Measurements from ENCODE around the gene SPATS2.
A peak's percentile ranks its signal among the peaks of the same experiment; 100 is the strongest.
"Not testable (repeated sequence)": the region's sequence is repeated elsewhere in the genome, so short reads cannot be mapped to it uniquely, and the experiment has no call there.

SPATS2 gene

DNA sequence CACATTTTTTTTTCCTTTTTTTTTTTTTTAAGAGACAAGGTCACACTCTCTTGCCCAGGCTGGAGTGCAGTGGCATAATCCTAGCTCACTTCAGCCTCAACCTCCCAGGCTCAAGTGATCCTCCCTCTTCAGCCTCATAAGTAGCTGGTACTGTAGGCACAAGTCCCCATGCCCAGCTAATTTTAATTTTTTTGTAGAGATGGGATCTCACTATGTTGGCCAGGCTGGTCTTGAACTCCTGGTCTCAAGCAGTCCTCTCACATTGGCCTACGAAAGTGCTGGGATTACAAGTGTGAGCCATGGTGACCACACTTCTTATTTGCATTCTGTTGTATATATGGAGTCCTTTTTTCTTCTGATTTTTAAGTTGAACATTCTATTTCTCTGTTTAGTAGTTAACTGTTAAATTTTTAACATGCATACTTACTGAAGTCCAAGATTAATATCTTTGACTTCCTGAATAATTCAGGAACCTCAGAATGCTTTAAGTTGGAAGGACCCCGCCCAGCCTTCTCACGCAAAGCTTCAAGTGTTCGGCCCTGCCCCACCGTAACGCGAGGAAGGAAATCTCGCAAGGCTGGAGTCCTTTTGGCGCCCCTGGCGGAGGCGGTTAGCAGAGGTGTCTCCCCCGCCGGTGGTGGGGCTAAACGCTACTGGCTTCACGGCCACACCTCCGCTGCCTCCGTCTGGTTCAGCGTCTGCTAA is 21.6 kb downstream of the SPATS2 start:
- DNase-seq: no peak
- intact Hi-C loops (cut with DNase I): no loop called here

DNA sequence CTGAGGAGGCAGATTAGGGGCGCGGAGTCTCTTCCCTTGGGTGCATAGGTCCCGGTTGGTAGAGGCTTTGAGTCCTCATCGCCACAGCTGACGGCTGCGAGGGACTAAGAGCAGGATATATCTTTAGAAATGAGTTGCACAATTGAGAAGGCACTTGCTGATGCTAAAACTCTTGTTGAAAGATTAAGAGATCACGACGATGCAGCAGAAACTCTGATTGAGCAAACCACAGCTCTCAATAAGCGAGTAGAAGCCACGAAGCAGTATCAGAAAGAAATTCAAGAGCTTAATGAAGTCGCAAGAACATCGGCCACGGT is 22.1 kb downstream of the SPATS2 start:
- no peak for DNase-seq
- intact Hi-C loops (cut with DNase I): no loop called here

DNA sequence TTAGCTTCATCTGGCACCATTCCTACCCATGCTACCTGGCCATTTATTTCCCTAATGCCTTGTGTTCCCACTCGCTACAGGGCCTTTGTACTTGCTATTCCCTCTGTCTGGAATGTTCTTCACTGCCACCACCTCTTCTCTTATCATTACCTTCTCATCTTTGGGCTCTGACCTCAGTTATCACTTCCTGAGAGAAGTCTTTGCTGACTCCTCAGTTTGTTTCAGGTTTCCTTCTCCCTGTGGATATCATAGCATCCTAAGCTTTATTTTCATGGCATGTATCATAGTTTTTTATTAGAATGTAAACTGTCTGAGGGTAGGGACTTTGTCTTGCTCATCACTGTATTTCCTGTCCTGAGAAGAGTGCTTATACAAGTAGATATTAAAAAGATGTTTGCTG is 29.7 kb downstream of the SPATS2 start:
- intact Hi-C loops (cut with DNase I): no loop called here
- no peak for DNase-seq

DNA sequence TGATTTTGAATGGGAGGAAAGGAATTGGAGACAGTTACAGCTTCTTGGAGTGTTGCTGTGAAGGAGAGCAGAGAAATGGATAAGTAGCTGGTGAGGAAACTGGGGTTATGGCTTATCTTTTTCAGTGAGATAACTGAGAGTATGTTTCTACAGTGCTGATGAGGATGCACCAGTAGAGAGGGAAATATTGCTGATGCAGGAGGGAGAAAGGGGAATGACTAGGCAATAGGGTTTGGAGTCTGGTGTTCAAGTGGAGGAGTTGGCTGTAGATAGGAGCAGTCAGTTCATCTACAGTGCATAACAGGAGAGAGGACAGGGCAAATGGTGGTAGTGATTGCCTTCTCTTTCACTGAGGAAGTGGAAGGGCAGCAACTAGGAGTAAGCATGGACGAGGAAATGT is 33.0 kb downstream of the SPATS2 start:
- intact Hi-C loops (cut with DNase I): no loop called here
- no peak for DNase-seq

DNA sequence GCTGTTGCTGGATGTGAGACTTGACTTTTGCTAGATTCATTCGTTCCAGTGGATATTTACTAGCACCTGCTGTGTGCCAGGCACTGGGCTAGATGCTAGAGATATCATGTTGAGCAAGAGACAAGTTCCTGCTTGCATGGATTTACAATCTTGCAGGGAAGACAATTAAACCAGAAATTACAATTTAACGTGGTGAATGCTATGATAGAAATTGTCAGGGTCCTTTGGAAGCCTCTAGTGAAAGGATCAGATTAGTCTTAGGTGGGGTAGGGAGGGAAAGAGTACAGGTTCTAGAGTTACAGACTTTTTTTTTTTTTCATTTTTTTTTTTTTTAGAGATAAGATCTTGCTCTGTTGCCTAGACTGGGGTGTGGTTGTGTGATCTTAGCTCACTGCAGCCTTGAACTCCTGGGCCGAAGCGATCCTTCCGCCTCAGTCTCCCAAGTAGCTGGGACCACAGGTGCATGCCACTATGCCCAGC is 36.7 kb downstream of the SPATS2 start:
- intact Hi-C loops (cut with DNase I): no loop called here
- DNase-seq: no peak

DNA sequence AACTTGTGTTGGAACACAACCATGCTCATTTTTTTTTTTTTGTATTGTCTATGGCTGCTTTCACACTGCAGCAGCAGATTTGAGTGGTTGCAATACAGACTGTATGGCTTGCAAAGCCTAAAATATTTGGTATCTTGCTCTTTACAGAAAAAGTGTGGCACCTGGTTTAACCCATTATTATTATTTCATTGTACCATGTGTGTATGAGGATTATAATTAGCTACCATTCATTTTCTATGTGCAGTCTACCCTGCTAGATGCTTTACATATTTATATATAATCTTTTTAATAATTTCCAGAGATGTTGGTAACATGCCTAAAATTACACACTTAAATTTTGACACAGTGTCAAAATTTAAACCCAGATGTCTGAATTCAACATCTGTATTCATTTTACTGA is 37.7 kb downstream of the SPATS2 start:
- no peak for DNase-seq
- intact Hi-C loops (cut with DNase I): no loop called here

DNA sequence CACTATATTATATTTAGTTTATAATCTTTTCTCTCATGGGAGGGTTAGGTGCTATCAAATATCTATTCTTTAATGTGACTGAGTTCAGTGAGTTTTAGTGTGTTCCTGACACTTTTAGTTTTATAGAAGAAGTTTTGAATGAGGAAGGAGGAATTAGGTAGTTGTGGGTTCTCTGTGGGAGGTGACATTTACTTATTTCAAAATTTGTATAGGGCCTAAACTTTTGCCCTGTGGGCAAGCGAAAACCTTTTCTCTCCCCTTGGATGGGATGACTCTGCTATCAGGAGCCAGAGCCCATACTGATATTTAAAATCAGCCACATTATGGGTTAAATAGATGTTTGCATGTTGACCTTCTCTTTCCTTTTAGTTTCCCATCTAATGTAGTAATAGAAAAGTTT is 43.6 kb downstream of the SPATS2 start:
- DNase-seq: no peak

DNA sequence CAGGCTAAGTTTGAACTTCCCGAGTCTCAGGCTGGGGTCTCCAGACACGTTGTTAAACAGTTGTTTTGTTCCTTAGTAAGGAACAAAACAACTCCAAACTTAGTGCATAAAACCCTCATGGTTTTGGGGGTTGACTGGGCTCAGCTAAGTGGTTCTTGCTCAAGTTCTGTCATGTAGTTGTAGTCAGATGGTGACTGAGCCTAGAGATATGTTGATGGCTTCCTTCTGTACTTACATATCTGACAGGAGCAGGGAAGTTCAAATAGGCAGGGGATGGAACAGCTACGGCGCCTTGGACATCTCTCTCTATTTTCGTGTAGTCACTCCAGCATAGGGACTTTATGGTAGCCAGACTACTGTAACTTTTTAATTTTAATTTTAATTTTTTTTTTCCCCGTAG is 45.7 kb downstream of the SPATS2 start:
- intact Hi-C loops (cut with DNase I): no loop called here

More for the DNA sequence above, 43.6 kb downstream of the SPATS2 start:
- intact Hi-C loops (cut with DNase I): no loop called here

DNA sequence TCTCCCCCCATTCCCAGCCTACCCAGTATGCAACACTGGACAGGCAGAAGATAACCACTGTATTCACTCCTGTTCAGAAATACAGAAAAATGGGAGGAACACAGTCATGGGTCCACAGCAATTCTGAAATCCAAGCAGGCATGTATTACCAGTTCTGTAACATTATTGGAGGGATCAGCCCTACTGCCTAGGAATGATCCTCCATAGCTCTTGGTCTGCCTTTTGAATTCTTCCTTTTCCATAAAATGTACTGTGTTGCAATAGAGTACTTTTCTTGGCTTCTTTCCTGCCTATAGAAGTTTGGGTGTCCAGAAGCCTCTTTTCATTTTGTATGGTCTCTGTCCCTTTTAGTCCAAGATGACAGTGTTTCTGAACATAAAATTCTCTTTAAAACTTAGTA is 46.5 kb downstream of the SPATS2 start:
- DNase-seq: no peak
- intact Hi-C loops (cut with DNase I): no loop called here

More for the DNA sequence above, 45.7 kb downstream of the SPATS2 start:
- no peak for DNase-seq

DNA sequence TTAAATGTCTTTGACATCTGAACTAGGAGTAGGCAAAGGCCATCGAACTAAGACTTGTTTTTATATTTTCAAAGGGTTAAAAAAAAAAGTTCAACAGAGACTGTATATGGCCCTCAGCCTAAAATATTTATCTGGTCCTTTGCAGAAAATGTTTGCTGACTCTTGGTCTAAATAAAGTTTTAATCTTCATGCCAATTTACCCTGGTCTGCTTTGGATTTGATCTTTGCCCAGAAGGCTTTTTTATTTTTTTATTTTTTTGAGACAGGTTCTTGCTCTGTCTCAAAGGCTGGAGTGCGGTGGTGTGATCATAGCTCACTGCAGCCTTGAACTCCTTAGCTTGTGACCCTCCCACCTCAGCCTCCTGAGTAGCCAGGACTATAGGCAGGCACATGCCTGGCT is 47.1 kb downstream of the SPATS2 start:
- DNase-seq: no peak
- intact Hi-C loops (cut with DNase I): no loop called here

DNA sequence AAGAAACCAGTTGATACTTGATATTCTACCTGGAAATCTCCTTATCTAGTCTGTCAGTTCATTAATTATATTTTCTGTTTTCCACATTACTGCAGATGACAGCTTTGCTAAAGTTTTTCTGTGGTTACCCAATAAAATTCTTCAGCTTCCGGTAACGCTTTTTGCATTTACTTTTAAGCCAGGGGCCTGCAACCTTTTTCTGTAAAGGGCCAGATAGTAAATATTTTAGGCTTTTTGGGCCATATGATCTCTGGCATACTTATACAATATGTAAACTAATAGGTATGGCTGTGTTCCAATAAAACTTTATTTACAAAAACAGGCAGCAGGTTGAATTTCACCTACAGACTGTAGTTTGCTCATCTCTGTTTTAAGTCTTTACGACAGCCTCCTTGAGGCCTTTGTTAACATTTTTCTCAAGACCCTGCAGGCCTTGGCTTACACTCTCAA is 48.3 kb downstream of the SPATS2 start:
- intact Hi-C loops (cut with DNase I): no loop called here
- DNase-seq: no peak

DNA sequence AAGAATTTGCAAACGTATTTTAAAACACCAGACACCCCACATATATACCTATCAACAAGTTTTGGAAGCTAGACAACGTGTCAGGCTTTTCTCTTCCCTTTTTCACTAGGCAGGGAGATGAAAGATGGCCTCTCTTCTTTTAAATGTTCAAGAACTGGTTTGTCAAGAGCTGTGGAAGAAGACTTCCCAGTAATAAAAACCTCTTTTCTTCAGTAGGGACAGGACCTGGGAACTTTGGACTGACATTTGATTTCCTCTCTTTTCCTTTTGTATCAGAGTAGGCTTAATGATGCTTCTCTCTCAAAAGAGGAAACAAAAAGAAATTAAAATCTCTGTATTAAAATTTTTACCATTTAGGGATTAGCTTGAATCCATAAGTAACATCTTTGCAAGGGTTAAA is 49.6 kb downstream of the SPATS2 start:
- no peak for DNase-seq
- intact Hi-C loops (cut with DNase I): no loop called here

DNA sequence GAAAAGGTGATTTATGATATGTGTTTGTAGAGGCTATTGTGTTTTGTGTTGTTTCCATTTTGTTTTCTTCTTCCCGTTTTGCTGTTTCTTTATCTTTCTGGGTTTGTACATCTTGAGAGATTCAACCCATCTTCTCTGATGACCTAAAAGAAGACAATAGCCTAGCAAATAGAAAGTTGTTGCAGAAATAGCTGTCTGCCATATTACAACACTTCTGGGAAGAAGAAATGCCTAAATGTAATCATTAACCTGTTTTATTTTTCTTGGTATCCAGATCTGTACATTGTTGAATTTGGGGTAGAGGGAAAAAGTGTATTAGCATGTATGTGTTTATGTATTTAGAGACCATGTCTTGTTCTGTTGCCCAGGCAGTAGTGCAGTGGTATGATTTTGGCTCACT is 50.3 kb downstream of the SPATS2 start:
- no peak for DNase-seq
- intact Hi-C loops (cut with DNase I): no loop called here

DNA sequence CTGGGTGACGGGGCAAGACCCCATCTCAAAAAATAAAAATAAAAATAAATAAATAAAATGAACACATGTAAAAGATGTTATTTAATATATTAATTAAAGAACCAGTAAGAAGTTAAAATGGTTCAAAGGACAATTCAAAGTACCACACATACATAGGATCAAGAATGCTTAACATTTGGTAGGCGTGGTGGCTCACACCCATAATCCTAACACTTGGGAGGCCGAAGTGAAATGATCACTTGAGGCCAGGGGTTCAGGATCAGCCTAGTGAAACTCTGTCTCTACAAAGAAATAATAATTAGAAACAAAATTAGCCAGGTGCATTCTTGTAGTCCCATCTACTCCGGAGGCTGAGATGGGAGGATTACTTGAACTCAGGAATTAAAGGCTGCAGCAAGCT is 53.3 kb downstream of the SPATS2 start:
- intact Hi-C loops (cut with DNase I): no loop called here
- DNase-seq: no peak

DNA sequence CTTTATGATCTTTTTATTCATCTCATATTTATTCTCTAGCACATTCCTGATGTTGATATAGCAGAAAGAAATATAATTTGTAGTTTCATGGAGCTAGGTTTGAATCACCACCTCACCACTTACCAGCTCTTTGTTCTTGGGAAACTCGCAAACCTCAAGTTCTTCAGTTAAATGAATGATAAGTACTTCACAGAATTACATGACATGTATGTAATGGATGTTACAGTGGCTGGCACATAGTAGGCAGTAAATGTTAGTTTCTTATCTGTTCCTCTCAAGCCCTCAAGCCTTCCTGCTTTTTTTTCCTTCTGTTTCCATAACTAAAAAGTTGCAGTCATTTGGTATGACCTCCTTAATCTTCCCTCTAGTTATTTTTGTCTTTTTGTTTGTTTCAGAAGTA is 54.9 kb downstream of the SPATS2 start:
- intact Hi-C loops (cut with DNase I): no loop called here
- no peak for DNase-seq

DNA sequence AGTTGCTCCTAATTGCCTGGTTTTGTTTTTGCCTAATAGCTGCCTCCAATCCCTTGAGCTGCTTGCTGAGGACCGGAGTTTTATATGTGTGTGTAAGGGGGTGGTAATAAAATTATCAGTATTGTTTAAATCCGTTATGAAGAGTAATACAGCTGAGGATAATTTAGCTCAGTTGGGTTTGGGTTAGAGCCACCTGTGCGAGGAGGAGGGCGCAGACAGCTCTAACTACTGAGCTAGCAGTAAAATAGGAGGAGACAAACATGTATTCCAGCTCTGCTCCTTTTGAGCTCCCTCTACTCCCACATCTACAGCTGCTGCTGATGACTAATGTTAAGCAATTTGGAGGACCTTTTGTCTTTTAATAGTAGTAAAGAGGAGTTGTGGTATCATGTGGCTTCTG is 61.5 kb downstream of the SPATS2 start:
- peak in 4 of 10 donors; percentile 11 to 86 (median 46) for DNase-seq
- intact Hi-C loops (cut with DNase I): no loop called here

DNA sequence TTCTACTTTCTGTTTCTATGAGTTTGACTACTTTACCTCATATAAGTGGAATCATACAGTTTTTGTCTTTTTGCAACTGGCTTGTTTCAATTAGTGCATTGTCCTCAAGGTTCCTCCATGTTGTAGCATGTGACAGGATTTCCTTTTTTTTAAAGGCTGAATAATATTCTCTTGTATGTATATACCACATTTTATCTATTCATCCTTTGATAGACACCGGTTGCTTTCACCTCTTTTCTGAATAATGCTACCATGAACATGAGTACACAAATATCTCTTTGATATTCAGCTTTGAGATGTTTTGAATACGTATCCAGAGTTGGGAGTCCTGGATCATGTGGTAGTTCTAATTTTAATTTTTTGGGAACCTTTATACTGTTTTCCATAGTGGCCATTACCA is 65.4 kb downstream of the SPATS2 start:
- no peak for DNase-seq

DNA sequence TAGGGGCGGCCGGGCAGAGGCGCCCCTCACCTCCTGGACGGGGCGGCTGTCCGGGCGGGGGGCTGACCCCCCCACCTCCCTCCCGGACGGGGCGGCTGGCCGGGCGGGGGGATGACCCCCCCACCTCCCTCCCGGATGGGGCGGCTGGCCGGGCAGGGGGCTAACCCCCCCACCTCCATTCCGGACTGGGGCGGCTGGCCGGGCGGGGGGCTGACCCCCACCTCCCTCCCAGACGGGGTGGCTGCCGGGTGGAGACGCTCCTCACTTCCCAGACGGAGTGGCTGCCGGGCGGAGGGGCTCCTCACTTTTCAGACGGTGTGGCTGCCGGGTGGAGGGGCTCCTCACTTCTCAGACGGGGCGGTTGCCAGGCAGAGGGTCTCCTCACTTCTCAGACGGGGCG is 69.5 kb downstream of the SPATS2 start:
- intact Hi-C loops (cut with DNase I): not testable (repeated sequence)
- DNase-seq: peak in 1 of 10 donors; percentile 48

More for the DNA sequence above, 65.4 kb downstream of the SPATS2 start:
- intact Hi-C loops (cut with DNase I): no loop called here

DNA sequence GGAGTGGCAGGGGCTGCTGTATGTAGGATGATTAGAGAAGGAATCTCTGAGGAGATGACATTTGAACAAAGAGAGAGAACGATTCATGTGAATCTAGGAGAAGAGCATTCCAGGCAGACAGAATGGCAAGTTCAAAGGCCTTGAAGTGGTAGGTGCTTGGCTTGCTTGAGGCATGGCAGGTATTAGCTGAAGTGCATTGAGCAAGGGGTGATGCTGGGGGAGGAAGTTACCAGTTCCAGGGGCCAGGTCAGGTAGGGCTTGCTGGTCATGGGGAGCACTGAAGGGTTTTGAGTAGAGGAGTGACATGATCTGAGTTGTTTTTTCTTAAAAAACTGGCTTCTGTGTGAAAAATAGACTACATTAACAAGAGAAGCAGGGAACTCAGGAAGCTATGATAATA is 71.8 kb downstream of the SPATS2 start:
- DNase-seq: no peak
- intact Hi-C loops (cut with DNase I): no loop called here

DNA sequence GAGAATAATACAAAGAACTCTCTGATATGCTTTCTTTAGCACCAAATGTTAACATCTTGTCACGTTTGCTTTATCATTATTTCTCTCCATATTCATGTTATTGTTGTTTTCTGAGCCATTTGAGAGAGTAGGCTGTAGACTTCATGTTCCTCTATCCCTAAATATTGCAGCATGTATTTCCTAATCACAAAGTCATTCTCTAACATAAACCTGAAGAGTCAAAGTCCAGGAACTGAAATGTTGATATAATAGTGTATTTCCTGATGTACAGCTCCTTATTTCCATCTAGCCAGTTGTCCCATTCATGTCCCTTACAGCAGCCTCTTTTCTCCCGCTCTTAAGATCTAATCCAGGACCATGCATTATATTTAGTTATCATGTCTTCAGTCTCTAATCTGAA is 72.8 kb downstream of the SPATS2 start:
- DNase-seq: no peak
- intact Hi-C loops (cut with DNase I): no loop called here

DNA sequence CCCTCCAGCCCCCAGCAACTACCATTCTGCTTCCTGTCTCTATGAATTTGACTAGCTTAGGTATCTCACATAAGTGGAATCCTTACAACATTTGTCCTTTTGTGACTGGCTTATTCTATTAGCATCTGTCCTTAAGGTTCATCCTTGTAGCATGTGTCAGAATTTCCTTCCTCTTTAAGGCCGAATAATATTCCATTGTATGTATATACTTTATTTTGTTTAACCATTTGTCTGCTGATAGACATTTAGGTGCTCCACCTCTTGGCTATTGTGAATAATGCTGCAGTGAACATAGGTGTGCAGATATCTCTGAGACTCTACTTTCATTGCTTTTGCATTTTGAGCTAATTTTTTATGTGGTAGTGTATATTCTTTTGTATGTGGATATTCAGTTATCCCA is 75.7 kb downstream of the SPATS2 start:
- intact Hi-C loops (cut with DNase I): no loop called here
- DNase-seq: no peak

DNA sequence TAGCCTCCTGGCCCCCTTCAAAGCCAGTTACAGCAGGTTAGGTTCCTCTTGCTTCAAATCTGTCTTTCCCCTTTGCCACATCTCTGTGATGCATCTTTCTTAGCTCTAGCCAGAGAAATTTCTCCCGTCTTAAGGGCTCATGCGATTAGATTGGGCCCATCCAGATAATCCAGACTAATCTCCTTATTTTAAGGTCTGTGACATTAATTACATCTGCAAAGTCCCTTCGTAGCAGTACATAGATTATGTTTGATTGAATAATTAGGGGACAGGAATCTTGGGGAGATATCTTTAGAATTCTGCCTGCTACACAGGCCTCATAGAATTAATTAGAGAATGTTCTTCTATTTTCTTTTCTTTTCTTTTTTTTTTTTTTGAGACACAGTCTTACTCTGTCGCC is 79.3 kb downstream of the SPATS2 start:
- no peak for DNase-seq
- intact Hi-C loops (cut with DNase I): no loop called here

DNA sequence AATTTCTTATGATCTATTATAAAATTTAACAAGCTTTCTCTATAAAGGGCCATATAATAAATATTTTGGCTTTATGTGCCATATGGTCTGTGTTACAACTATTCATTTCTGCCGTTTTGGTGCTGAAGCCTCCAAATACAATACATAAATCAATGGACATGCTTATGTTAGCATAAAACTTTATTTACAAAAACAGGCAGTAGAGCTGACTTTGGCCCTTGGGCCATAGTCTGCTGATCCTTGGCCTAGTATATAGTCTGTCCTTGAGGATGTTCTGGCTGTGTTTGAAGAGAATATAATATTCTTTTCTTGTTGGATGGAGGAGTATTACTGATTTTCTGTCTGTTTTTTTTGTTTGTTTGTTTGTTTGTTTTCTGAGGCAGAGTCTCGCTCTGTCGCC is 81.6 kb downstream of the SPATS2 start:
- intact Hi-C loops (cut with DNase I): no loop called here
- DNase-seq: no peak

Data from posterior cingulate gyrus (tissue), 11 donors.